SK-N-SH treated with all-trans-retinoic acid at 6 μM for 48 hours (cell line): ENCODE results near the gene SLC30A3.

Experiments used
- ATAC-seq: fragments of 200-7000 bp; cut with Tn5 transposase; 3 replicates; pipeline ENCODE4 v1.9.1; 2020; ENCODE audit warnings: mild to moderate bottlenecking, moderate library complexity
- ARNTL ChIP-seq: fragments of 450-650 bp; formaldehyde crosslinking; IDR thresholded peaks from 2 replicates; pipeline ENCODE4 v1.5.0; 2020; ENCODE audit warnings: low read depth, mild to moderate bottlenecking, moderate library complexity, borderline replicate concordance
- BACH2 ChIP-seq: fragments of 250-450 bp; sonication (Bioruptor Pico); IDR thresholded peaks from 2 replicates; pipeline ENCODE4 v1.9.0; 2021; ENCODE audit warnings: mild to moderate bottlenecking, borderline replicate concordance
- CREB5 ChIP-seq: fragments of 250-450 bp; sonication (Bioruptor Pico); IDR thresholded peaks from 2 replicates; pipeline ENCODE4 v1.5.1; 2020; ENCODE audit warnings: low read depth, mild to moderate bottlenecking, moderate library complexity
- CSDC2 ChIP-seq: fragments of 250-450 bp; sonication (Bioruptor Pico); IDR thresholded peaks from 2 replicates; pipeline ENCODE4 v1.5.0; 2020; ENCODE audit warnings: mild to moderate bottlenecking, moderate library complexity
- CSRNP3 ChIP-seq: fragments of 250-450 bp; sonication (Bioruptor Pico); IDR thresholded peaks from 2 replicates; pipeline ENCODE4 v1.5.1; 2021; ENCODE audit warnings: mild to moderate bottlenecking, moderate library complexity
- ESRRG ChIP-seq: fragments of 250-450 bp; sonication (Bioruptor Pico); IDR thresholded peaks from 2 replicates; pipeline ENCODE4 v1.6.1; 2021; ENCODE audit warnings: mild to moderate bottlenecking
- GLIS3 ChIP-seq: fragments of 250-450 bp; sonication (Bioruptor Pico); IDR thresholded peaks from 2 replicates; pipeline ENCODE4 v1.5.0; 2020; ENCODE audit warnings: mild to moderate bottlenecking, moderate library complexity
- ISL1 ChIP-seq: fragments of 250-450 bp; sonication (Bioruptor Pico); IDR thresholded peaks from 2 replicates; pipeline ENCODE4 v2.1.2; 2022; ENCODE audit warnings: mild to moderate bottlenecking, moderate library complexity
- OSR1 ChIP-seq: fragments of 250-450 bp; sonication (Bioruptor Pico); IDR thresholded peaks from 2 replicates; pipeline ENCODE4 v1.8.0; 2022; ENCODE audit warnings: moderate library complexity, mild to moderate bottlenecking, inconsistent platforms
- PPARA ChIP-seq: fragments of 250-450 bp; sonication (Bioruptor Pico); IDR thresholded peaks from 2 replicates; pipeline ENCODE4 v1.5.0; 2020; ENCODE audit warnings: mild to moderate bottlenecking, borderline replicate concordance
- RARB ChIP-seq: fragments of 250-450 bp; sonication (Bioruptor Pico); IDR thresholded peaks from 2 replicates; pipeline ENCODE4 v1.8.0; 2021; ENCODE audit warnings: mild to moderate bottlenecking, moderate library complexity
- SNAI2 ChIP-seq: fragments of 250-450 bp; sonication (Bioruptor Pico); IDR thresholded peaks from 2 replicates; pipeline ENCODE4 v1.5.0; 2020; ENCODE audit warnings: mild to moderate bottlenecking, moderate library complexity
- TCF4 ChIP-seq: fragments of 250-450 bp; sonication (Bioruptor Pico); IDR thresholded peaks from 2 replicates; pipeline ENCODE4 v1.8.0; 2021; ENCODE audit warnings: mild to moderate bottlenecking, moderate library complexity, borderline replicate concordance
- TOX ChIP-seq: fragments of 250-450 bp; sonication (Bioruptor Pico); IDR thresholded peaks from 2 replicates; pipeline ENCODE4 v1.8.0; 2021; ENCODE audit warnings: mild to moderate bottlenecking, moderate library complexity, borderline replicate concordance
- ZC3H10 ChIP-seq: fragments of 250-450 bp; sonication (Bioruptor Pico); IDR thresholded peaks from 2 replicates; pipeline ENCODE4 v1.5.1; 2021; ENCODE audit warnings: mild to moderate bottlenecking, moderate library complexity
- ZFP3 ChIP-seq: fragments of 250-450 bp; sonication (Bioruptor Pico); IDR thresholded peaks from 2 replicates; pipeline ENCODE4 v1.5.0; 2020; ENCODE audit warnings: mild to moderate bottlenecking, moderate library complexity
- ZFP30 ChIP-seq: fragments of 450-650 bp; formaldehyde crosslinking; IDR thresholded peaks from 2 replicates; pipeline ENCODE4 v1.5.0; 2022; ENCODE audit warnings: mild to moderate bottlenecking, moderate library complexity
- ZNF565 ChIP-seq: fragments of 450-650 bp; formaldehyde crosslinking; conservative IDR thresholded peaks from 2 replicates; pipeline ENCODE4 v1.5.0; 2020; ENCODE audit warnings: low read depth, mild to moderate bottlenecking, moderate library complexity
- ZNF70 ChIP-seq: fragments of 450-650 bp; formaldehyde crosslinking; IDR thresholded peaks from 2 replicates; pipeline ENCODE4 v1.5.0; 2020; ENCODE audit warnings: mild to moderate bottlenecking, moderate library complexity
- ZNF8 ChIP-seq: fragments of 450-650 bp; formaldehyde crosslinking; IDR thresholded peaks from 2 replicates; pipeline ENCODE4 v1.5.0; 2020; ENCODE audit warnings: mild to moderate bottlenecking, moderate library complexity
- TF ChIP-seq, protein P1 (sequence below): fragments of 250-450 bp; sonication (Bioruptor Pico); IDR thresholded peaks from 2 replicates; pipeline ENCODE4 v1.5.0; 2020; ENCODE audit warnings: mild to moderate bottlenecking, moderate library complexity
- TF ChIP-seq, protein P2 (sequence below): fragments of 250-450 bp; sonication (Bioruptor Pico); IDR thresholded peaks from 2 replicates; pipeline ENCODE4 v1.8.0; 2020; ENCODE audit warnings: mild to moderate bottlenecking, moderate library complexity, borderline replicate concordance
- TF ChIP-seq, protein P3 (sequence below): fragments of 250-450 bp; sonication (Bioruptor Pico); IDR thresholded peaks from 2 replicates; pipeline ENCODE4 v1.8.0; 2021; ENCODE audit warnings: low read depth, mild to moderate bottlenecking, moderate library complexity, borderline replicate concordance

SLC30A3 gene

DNA sequence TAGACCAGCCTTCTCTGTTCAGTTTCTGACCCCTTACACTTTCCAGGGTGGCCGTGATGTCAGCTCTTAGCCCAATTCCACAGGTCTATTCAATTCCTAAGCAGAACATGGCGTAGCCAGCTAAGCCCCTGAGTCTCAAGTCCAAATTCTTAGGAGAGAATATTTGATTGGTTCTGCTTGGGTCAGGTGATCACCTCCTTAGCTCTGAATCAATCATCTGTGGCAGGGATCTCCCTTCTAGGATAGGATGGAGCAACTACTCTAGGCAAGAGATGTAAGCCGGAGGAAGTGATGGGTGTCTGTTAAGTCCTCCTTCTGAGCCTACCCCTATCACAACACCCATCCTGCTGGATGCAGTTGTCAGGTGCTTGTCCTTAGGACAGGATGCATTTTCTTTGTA is 34.3 kb upstream of the SLC30A3 start:
- TF ChIP-seq TOX: no peak
- TF ChIP-seq SNAI2 (CRISPR knock-in tag): no peak
- no peak for TF ChIP-seq ZFP3 (CRISPR knock-in tag)
- TF ChIP-seq RARB (CRISPR knock-in tag): no peak
- no peak for TF ChIP-seq ZFP30 (CRISPR knock-in tag)
- TF ChIP-seq BACH2: no peak
- TF ChIP-seq ARNTL (CRISPR knock-in tag): no peak
- ATAC-seq: no peak

DNA sequence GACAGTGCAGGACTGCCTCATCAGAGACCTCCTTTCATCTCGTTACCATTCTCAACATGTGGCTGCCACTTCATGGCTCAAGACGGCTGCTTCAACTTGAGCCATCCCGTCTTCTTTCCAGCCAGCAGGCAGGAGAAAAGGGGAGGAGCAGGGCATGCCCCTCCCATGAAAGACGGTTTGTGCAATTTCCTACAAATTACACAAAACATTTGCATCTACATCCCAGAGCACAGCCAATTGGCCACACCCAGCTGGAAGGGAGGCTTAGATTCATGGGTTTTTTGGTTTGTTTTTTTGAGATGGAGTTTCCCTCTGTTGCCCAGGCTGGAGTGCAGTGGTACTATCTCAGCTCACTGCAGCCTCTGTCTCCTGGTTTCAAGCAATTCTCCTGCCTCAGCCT is 33.6 kb upstream of the SLC30A3 start:
- TF ChIP-seq ZNF565 (no peak), ZNF70 (CRISPR knock-in tag) (no peak), CSDC2 (CRISPR knock-in tag) (no peak), CREB5 (CRISPR knock-in tag) (no peak), ZC3H10 (no peak), ISL1 (no peak), ZFP3 (CRISPR knock-in tag) (no peak), TOX (no peak), RARB (CRISPR knock-in tag) (no peak), ZFP30 (CRISPR knock-in tag) (no peak), OSR1 (CRISPR knock-in tag) (no peak), CSRNP3 (CRISPR knock-in tag) (no peak), ESRRG (CRISPR knock-in tag) (no peak), PPARA (no peak), ZNF8 (CRISPR knock-in tag) (no peak), TCF4 (no peak), GLIS3 (CRISPR knock-in tag) (no peak)
- TF ChIP-seq, protein P1, sequence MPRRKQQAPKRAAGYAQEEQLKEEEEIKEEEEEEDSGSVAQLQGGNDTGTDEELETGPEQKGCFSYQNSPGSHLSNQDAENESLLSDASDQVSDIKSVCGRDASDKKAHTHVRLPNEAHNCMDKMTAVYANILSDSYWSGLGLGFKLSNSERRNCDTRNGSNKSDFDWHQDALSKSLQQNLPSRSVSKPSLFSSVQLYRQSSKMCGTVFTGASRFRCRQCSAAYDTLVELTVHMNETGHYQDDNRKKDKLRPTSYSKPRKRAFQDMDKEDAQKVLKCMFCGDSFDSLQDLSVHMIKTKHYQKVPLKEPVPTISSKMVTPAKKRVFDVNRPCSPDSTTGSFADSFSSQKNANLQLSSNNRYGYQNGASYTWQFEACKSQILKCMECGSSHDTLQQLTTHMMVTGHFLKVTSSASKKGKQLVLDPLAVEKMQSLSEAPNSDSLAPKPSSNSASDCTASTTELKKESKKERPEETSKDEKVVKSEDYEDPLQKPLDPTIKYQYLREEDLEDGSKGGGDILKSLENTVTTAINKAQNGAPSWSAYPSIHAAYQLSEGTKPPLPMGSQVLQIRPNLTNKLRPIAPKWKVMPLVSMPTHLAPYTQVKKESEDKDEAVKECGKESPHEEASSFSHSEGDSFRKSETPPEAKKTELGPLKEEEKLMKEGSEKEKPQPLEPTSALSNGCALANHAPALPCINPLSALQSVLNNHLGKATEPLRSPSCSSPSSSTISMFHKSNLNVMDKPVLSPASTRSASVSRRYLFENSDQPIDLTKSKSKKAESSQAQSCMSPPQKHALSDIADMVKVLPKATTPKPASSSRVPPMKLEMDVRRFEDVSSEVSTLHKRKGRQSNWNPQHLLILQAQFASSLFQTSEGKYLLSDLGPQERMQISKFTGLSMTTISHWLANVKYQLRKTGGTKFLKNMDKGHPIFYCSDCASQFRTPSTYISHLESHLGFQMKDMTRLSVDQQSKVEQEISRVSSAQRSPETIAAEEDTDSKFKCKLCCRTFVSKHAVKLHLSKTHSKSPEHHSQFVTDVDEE (CRISPR knock-in tag): no peak
- TF ChIP-seq, protein P2, sequence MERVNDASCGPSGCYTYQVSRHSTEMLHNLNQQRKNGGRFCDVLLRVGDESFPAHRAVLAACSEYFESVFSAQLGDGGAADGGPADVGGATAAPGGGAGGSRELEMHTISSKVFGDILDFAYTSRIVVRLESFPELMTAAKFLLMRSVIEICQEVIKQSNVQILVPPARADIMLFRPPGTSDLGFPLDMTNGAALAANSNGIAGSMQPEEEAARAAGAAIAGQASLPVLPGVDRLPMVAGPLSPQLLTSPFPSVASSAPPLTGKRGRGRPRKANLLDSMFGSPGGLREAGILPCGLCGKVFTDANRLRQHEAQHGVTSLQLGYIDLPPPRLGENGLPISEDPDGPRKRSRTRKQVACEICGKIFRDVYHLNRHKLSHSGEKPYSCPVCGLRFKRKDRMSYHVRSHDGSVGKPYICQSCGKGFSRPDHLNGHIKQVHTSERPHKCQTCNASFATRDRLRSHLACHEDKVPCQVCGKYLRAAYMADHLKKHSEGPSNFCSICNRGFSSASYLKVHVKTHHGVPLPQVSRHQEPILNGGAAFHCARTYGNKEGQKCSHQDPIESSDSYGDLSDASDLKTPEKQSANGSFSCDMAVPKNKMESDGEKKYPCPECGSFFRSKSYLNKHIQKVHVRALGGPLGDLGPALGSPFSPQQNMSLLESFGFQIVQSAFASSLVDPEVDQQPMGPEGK (CRISPR knock-in tag): no peak
- TF ChIP-seq, protein P3, sequence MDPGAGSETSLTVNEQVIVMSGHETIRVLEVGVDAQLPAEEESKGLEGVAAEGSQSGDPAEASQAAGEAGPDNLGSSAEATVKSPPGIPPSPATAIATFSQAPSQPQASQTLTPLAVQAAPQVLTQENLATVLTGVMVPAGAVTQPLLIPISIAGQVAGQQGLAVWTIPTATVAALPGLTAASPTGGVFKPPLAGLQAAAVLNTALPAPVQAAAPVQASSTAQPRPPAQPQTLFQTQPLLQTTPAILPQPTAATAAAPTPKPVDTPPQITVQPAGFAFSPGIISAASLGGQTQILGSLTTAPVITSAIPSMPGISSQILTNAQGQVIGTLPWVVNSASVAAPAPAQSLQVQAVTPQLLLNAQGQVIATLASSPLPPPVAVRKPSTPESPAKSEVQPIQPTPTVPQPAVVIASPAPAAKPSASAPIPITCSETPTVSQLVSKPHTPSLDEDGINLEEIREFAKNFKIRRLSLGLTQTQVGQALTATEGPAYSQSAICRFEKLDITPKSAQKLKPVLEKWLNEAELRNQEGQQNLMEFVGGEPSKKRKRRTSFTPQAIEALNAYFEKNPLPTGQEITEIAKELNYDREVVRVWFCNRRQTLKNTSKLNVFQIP: no peak

GRCh38 chr2:27294928-27295327 is 32.1 kb upstream of the SLC30A3 start:
- no peak for ATAC-seq
- TF ChIP-seq ARNTL (CRISPR knock-in tag): no peak
- no peak for TF ChIP-seq ZNF70 (CRISPR knock-in tag)
- no peak for TF ChIP-seq TOX
- no peak for TF ChIP-seq SNAI2 (CRISPR knock-in tag)
- TF ChIP-seq ZFP3 (CRISPR knock-in tag): no peak
- TF ChIP-seq, protein P2 (CRISPR knock-in tag): no peak
- TF ChIP-seq TCF4: no peak
- no peak for TF ChIP-seq ZNF565
- TF ChIP-seq PPARA: no peak
- no peak for TF ChIP-seq ZC3H10
- TF ChIP-seq ZFP30 (CRISPR knock-in tag): no peak
- no peak for TF ChIP-seq GLIS3 (CRISPR knock-in tag)
- TF ChIP-seq, protein P3: no peak
- TF ChIP-seq ISL1: no peak
- no peak for TF ChIP-seq RARB (CRISPR knock-in tag)
- no peak for TF ChIP-seq CSDC2 (CRISPR knock-in tag)
- no peak for TF ChIP-seq ESRRG (CRISPR knock-in tag)

More for the DNA sequence above, 33.6 kb upstream of the SLC30A3 start:
- no peak for ATAC-seq
